ENCODE results near the gene NUDT22. TPM values are rescaled to one million over a fixed set of nuclear protein-coding genes. Genes with fewer than 3 reads are reported as not detected.

The NUDT22 gene
- total RNA-seq, 6 donors from 2014 or later = 30.3 to 94.3 (median 68.0) TPM

- Histone ChIP-seq H3K27me3 (no peaks in the 10 kb centered on the region), H3K27ac (no peak overlapping the region), H3K36me3 (peaks cover 14 to 86% (median 76%) of the 10 kb centered on the region in 4 donors), H3K4me3 (no peak overlapping the region), H3K9me3 (no peaks in the 10 kb centered on the region), H3K4me1 (peaks cover 10 to 14% (median 13%) of the 10 kb centered on the region in 4 donors)
- TF ChIP-seq POLR2A (IDR thresholded peaks at IDR 0.05) (no peak), EP300 (IDR thresholded peaks at IDR 0.05) (no peak), POLR2AphosphoS5 (IDR thresholded peaks at IDR 0.05) (no peak)
- TF ChIP-seq, protein P1, sequence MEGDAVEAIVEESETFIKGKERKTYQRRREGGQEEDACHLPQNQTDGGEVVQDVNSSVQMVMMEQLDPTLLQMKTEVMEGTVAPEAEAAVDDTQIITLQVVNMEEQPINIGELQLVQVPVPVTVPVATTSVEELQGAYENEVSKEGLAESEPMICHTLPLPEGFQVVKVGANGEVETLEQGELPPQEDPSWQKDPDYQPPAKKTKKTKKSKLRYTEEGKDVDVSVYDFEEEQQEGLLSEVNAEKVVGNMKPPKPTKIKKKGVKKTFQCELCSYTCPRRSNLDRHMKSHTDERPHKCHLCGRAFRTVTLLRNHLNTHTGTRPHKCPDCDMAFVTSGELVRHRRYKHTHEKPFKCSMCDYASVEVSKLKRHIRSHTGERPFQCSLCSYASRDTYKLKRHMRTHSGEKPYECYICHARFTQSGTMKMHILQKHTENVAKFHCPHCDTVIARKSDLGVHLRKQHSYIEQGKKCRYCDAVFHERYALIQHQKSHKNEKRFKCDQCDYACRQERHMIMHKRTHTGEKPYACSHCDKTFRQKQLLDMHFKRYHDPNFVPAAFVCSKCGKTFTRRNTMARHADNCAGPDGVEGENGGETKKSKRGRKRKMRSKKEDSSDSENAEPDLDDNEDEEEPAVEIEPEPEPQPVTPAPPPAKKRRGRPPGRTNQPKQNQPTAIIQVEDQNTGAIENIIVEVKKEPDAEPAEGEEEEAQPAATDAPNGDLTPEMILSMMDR (IDR thresholded peaks at IDR 0.05) = no peak
- WGBS, 2 donors = 81 to 89% methylated on average over 12 to 22 of the region's 29 CpGs
- ATAC-seq (ENCODE audit: low FRiP score in 2 of 2) (no peak), DNase-seq (no peak)
Observed at GRCh38 chr11:64263021-64263946, 37.2 kb downstream of the NUDT22 start.

DNA sequence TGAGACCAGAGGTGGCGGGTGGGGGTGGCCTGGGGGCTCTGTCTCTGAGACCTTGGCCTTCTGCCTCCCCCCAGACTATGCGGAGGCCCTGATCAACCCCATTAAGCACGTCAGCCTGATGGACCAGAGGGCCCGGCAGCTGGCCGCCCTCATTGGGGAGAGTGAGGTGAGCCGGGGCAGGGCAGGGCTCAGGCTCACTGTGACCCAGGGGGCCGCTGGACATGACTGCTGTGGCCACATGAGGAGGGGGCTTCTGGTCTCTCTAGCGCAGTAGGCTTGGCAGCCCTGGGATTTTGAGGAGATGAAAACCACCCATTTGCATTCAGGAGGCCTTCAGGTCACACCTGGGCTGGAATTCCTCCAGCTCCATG lies 37.9 kb downstream of the NUDT22 start:
- DNase-seq (peak in 1 of 2 donors; percentile 7), ATAC-seq (ENCODE audit: low FRiP score in 2 of 2) (no peak)
- H3K36me3 ChIP-seq = peaks cover 10 to 79% (median 70%) of the 10 kb centered on the region in 4 donors
- TF ChIP-seq EP300 (IDR thresholded peaks at IDR 0.05) (no peak), POLR2AphosphoS5 (IDR thresholded peaks at IDR 0.05) (no peak), POLR2A (IDR thresholded peaks at IDR 0.05) (no peak)
- TF ChIP-seq, protein P1 (IDR thresholded peaks at IDR 0.05) = no peak
- H3K4me1 ChIP-seq = peaks cover 17 to 20% (median 20%) of the 10 kb centered on the region in 4 donors
- 80 to 99% methylated on average over 3 to 8 of the region's 8 CpGs for WGBS, 2 donors
- H3K4me3 ChIP-seq = no peak overlapping the region
- no peak overlapping the region for H3K27ac ChIP-seq
- H3K27me3 ChIP-seq = no peaks in the 10 kb centered on the region
- no peaks in the 10 kb centered on the region for H3K9me3 ChIP-seq

GRCh38 chr11:64264371-64264852 lies 38.3 kb downstream of the NUDT22 start:
- Histone ChIP-seq H3K9me3 (no peaks in the 10 kb centered on the region), H3K27ac (no peak overlapping the region), H3K4me1 (peaks cover 18 to 22% (median 22%) of the 10 kb centered on the region in 4 donors), H3K4me3 (no peak overlapping the region), H3K27me3 (no peaks in the 10 kb centered on the region), H3K36me3 (peaks cover 7 to 74% (median 65%) of the 10 kb centered on the region in 4 donors)
- no peak for ATAC-seq (ENCODE audit: low FRiP score in 2 of 2)
- 88 to 100% methylated on average over 9 to 10 of the region's 10 CpGs for WGBS, 2 donors
- DNase-seq = peak in 1 of 2 donors; percentile 57
- TF ChIP-seq, protein P1 (IDR thresholded peaks at IDR 0.05) = no peak
- no peak for TF ChIP-seq POLR2A (IDR thresholded peaks at IDR 0.05)
- no peak for TF ChIP-seq POLR2AphosphoS5 (IDR thresholded peaks at IDR 0.05)
- no peak for TF ChIP-seq EP300 (IDR thresholded peaks at IDR 0.05)

DNA sequence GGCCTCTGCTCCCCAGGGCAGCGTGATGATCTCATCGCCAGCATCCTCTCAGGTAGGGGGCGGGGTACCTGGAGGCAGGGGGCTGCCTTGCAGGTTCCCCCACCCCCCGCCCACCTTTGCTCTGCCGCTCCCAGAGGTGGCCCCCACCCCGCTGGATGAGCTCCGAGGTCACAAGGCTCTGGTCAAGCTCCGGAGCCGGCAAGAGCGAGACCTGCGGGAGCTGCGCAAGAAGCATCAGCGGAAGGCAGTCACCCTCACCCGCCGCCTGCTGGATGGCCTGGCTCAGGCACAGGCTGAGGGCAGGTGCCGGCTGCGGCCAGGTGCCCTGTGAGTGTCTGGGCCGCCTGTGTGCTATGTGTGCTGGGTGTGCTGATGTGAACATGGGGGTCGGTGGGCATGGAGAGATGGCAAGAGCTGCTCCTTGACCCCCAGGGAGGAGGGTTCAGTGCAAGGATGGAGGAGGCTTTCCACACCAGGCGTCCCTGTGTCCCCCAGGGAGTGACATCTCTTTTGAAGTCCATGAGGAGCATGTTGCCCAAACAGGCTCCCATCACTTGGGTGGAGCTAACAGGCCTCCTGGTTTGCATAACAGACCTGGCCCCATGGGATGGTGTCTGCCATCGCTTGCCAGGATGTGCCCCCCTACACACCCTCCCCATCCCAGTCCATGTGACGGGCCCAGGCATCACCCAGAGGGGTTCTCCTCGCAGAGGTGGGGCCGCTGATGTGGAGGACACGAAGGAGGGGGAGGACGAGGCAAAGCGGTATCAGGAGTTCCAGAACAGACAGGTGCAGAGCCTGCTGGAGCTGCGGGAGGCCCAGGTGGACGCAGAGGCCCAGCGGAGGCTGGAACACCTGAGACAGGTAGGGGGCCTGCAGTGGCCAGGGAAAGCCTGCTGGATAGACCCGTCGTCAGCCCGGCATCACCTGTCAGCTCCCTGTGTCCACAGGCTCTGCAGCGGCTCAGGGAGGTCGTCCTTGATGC lies 39.4 kb downstream of the NUDT22 start:
- ATAC-seq (ENCODE audit: low FRiP score in 2 of 2) (no peak), DNase-seq (peak in 1 of 2 donors; percentile 75)
- no peaks in the 10 kb centered on the region for H3K27me3 ChIP-seq
- H3K36me3 ChIP-seq = peaks cover 4 to 64% (median 56%) of the 10 kb centered on the region in 4 donors
- peak overlapping the region in 1 of 4 donors; percentile 7 for H3K27ac ChIP-seq
- H3K4me3 ChIP-seq = no peak overlapping the region
- WGBS, 2 donors = 94 to 97% methylated on average over 18 to 26 of the region's 35 CpGs
- no peak for TF ChIP-seq POLR2AphosphoS5 (IDR thresholded peaks at IDR 0.05)
- TF ChIP-seq, protein P1 (IDR thresholded peaks at IDR 0.05) = no peak
- no peak for TF ChIP-seq POLR2A (IDR thresholded peaks at IDR 0.05)
- TF ChIP-seq EP300 (IDR thresholded peaks at IDR 0.05) = no peak
- peaks cover 18 to 23% (median 22%) of the 10 kb centered on the region in 4 donors for H3K4me1 ChIP-seq
- H3K9me3 ChIP-seq = no peaks in the 10 kb centered on the region
